Mesothelial cell of epicardium (in vitro differentiated cells): ENCODE results near the gene CA5B. TPM values are rescaled to one million over a fixed set of nuclear protein-coding genes. Genes with fewer than 3 reads are reported as not detected.
"Not testable (repeated sequence)": the region's sequence is repeated elsewhere in the genome, so short reads cannot be mapped to it uniquely, and the experiment has no call there.

Source experiments
- DNase-seq, 2 experiments: peaks; one replicate each; pipeline ENCODE4 v3.0.0; 2021; ENCODE audit warnings: low spot score in 2 of 2; ENCODE audit not compliant: unreplicated experiment in 2 of 2
- H3K27ac Mint-ChIP-seq: 2 replicates; pipeline ENCODE4 v1.8.0; 2021; ENCODE audit warnings: mixed read lengths
- H3K27me3 Mint-ChIP-seq: 2 replicates; pipeline ENCODE4 v1.8.0; 2021; ENCODE audit warnings: low read depth, mixed read lengths
- H3K36me3 Mint-ChIP-seq: 2 replicates; pipeline ENCODE4 v1.8.0; 2021; ENCODE audit warnings: mixed read lengths
- H3K4me1 Mint-ChIP-seq: 2 replicates; pipeline ENCODE4 v1.8.0; 2021; ENCODE audit warnings: mixed read lengths
- H3K4me3 Mint-ChIP-seq: 2 replicates; pipeline ENCODE4 v1.8.0; 2021; ENCODE audit warnings: mild to moderate bottlenecking, moderate library complexity, mixed read lengths
- H3K9me3 Mint-ChIP-seq: 2 replicates; pipeline ENCODE4 v1.8.0; 2021; ENCODE audit warnings: mixed read lengths
- CTCF ChIP-seq: fragments of 200-600 bp; sonication (generic); IDR thresholded peaks from one replicate; pipeline ENCODE4 v1.5.0; 2021; ENCODE audit warnings: antibody characterized with exemption; ENCODE audit not compliant: unreplicated experiment
- total RNA-seq: library from RNA; stranded (reverse); gene quantifications from 3 replicates; pipeline ENCODE4 v1.2.1, GENCODE V29; 2021

CA5B gene
- total RNA-seq, 1 donor from 2014 or later = 24.0 TPM

GRCh38 chrX:15825936-15826335 lies 87.9 kb downstream of the CA5B start:
- Mint-ChIP-seq H3K27ac (no peak overlapping the region), H3K4me3 (no peak overlapping the region), H3K9me3 (no peaks in the 10 kb centered on the region), H3K4me1 (peaks cover 5% of the 10 kb centered on the region), H3K27me3 (no peaks in the 10 kb centered on the region), H3K36me3 (peaks cover 26% of the 10 kb centered on the region)
- no peak for TF ChIP-seq CTCF
- DNase-seq = no peak

- Mint-ChIP-seq H3K9me3 (no peaks in the 10 kb centered on the region), H3K27me3 (no peaks in the 10 kb centered on the region), H3K36me3 (peaks cover 9% of the 10 kb centered on the region), H3K4me1 (peaks cover 9% of the 10 kb centered on the region), H3K27ac (no peak overlapping the region), H3K4me3 (no peak overlapping the region)
- no peak for TF ChIP-seq CTCF
- DNase-seq = no peak
Measured at GRCh38 chrX:15829217-15829616, 91.1 kb downstream of the CA5B start.

GRCh38 chrX:15831347-15831746 lies 93.3 kb downstream of the CA5B start:
- DNase-seq, H3K9me3 Mint-ChIP-seq, H3K4me1 Mint-ChIP-seq, H3K4me3 Mint-ChIP-seq, H3K27ac Mint-ChIP-seq, H3K36me3 Mint-ChIP-seq, H3K27me3 Mint-ChIP-seq: not testable (repeated sequence)

GRCh38 chrX:15834053-15834452 lies 96.0 kb downstream of the CA5B start:
- Mint-ChIP-seq H3K9me3 (no peaks in the 10 kb centered on the region), H3K4me3 (no peak overlapping the region), H3K4me1 (peaks cover 7% of the 10 kb centered on the region), H3K36me3 (peaks cover 9% of the 10 kb centered on the region), H3K27ac (no peak overlapping the region), H3K27me3 (no peaks in the 10 kb centered on the region)
- TF ChIP-seq CTCF = no peak
- no peak for DNase-seq

GRCh38 chrX:15834827-15835595 lies 96.9 kb downstream of the CA5B start:
- H3K36me3 Mint-ChIP-seq = peaks cover 9% of the 10 kb centered on the region
- no peaks in the 10 kb centered on the region for H3K27me3 Mint-ChIP-seq
- H3K9me3 Mint-ChIP-seq = no peaks in the 10 kb centered on the region
- TF ChIP-seq CTCF = no peak
- peaks cover 7% of the 10 kb centered on the region for H3K4me1 Mint-ChIP-seq
- H3K27ac Mint-ChIP-seq = no peak overlapping the region
- DNase-seq = no peak
- H3K4me3 Mint-ChIP-seq = no peak overlapping the region

Other genes starting within 250 kb of the CA5B start
- gene PIR, start 244.9 kb upstream of the CA5B start, total RNA-seq = 27.6 to 28.8 TPM (median 28.7 TPM) in 3 replicates
- gene BMX, start 237.5 kb upstream of the CA5B start, total RNA-seq = not detected in 3 replicates
- 0.25 to 0.59 TPM (median 0.35 TPM) in 3 replicates for gene ACE2, start 137.3 kb upstream of the CA5B start, total RNA-seq
- gene CLTRN, start 73.5 kb upstream of the CA5B start, total RNA-seq = 1.2 to 1.8 TPM (median 1.4 TPM) in 3 replicates
- 20.4 to 22.4 TPM (median 21.5 TPM) in 3 replicates for gene ZRSR2, start 52.2 kb downstream of the CA5B start, total RNA-seq
- gene AP1S2, start 116.5 kb downstream of the CA5B start, total RNA-seq = 34.9 to 45.7 TPM (median 35.6 TPM) in 3 replicates